Stomach (tissue), 4 donors: ENCODE results near the gene MAST4.

Source experiments
- POLR2A ChIP-seq, 4 donors: fragments of 450-650 bp; IDR thresholded peaks; one replicate each; pipeline ENCODE4 v1.6.1; 2016; ENCODE audit warnings: antibody characterized with exemption in 4 of 4, control low read depth in 2 of 4, mild to moderate bottlenecking in 1 of 4, moderate library complexity in 1 of 4
- POLR2AphosphoS5 ChIP-seq, 3 donors: sonication (generic); formaldehyde crosslinking; IDR thresholded peaks; one replicate each; pipeline ENCODE4 v1.6.1; 2016; ENCODE audit warnings: antibody characterized with exemption in 3 of 3
- TF ChIP-seq, protein P1 (sequence below), 7 experiments: fragments of 450-650 bp in 4 of 7; fragments of 200-600 bp in 3 of 7; sonication (generic) in 3 of 7; IDR thresholded peaks; one replicate each; pipeline ENCODE4 v1.5.1; 2016 to 2019; ENCODE audit warnings: antibody characterized with exemption in 7 of 7, control low read depth in 2 of 7, mild to moderate bottlenecking in 1 of 7

GRCh38 chr5:67010684-67011409 is 414.7 kb downstream of the MAST4 start:
- TF ChIP-seq, protein P1, sequence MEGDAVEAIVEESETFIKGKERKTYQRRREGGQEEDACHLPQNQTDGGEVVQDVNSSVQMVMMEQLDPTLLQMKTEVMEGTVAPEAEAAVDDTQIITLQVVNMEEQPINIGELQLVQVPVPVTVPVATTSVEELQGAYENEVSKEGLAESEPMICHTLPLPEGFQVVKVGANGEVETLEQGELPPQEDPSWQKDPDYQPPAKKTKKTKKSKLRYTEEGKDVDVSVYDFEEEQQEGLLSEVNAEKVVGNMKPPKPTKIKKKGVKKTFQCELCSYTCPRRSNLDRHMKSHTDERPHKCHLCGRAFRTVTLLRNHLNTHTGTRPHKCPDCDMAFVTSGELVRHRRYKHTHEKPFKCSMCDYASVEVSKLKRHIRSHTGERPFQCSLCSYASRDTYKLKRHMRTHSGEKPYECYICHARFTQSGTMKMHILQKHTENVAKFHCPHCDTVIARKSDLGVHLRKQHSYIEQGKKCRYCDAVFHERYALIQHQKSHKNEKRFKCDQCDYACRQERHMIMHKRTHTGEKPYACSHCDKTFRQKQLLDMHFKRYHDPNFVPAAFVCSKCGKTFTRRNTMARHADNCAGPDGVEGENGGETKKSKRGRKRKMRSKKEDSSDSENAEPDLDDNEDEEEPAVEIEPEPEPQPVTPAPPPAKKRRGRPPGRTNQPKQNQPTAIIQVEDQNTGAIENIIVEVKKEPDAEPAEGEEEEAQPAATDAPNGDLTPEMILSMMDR (IDR thresholded peaks at IDR 0.05) = no peak
- TF ChIP-seq POLR2AphosphoS5 (IDR thresholded peaks at IDR 0.05) (no peak), POLR2A (IDR thresholded peaks at IDR 0.05) (no peak)
